Stimulated activated CD4-positive, alpha-beta T cell treated with anti-CD3 and anti-CD28 coated beads, TNF-alpha, amount 100 ng/mL, for 48 hours (primary cell): Measurements from ENCODE around the gene DTL.

ENCODE experiments used
- DNase-seq, 3 donors: peaks; one replicate each; pipeline ENCODE4 v3.0.0-alpha.2; 2020; ENCODE audit warnings: low read depth in 3 of 3

DTL gene

DNA sequence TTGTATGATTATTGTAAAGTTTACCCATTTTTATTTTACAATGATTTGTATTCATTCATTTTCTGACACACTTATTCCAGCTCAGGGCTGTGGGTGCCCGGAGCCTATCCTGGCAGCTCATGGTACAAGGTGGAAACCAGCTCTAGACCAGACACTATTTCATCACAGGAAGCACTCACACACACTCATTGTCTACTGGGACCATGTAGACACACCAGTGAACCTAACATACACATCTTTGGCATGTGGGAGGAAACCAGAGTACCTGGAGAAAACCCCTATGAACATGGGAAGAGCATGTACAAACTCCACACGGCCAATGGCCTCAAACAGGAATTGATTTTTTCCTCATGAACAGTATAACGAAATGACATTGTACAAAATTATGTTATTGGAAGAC is 2.4 kb downstream of the DTL start:
- no peak for DNase-seq

DNA sequence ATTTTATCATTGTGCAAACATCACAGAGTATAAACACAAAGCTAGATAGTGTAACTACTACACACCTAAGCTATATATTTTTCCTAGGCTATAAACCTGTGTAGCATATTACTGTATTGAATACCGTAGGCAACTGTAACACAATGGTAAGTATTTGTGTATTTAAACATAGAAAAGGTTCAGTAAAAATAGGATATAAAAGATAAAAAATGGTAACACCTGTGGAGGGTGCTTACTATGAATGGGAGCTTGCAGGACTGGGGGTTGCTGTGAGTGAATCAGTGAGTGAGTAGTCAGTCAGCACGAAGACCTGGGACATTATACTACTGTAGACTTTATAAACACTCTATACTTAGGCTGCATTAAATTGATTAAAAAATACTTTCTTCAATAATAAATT is 4.1 kb downstream of the DTL start:
- no peak for DNase-seq

DNA sequence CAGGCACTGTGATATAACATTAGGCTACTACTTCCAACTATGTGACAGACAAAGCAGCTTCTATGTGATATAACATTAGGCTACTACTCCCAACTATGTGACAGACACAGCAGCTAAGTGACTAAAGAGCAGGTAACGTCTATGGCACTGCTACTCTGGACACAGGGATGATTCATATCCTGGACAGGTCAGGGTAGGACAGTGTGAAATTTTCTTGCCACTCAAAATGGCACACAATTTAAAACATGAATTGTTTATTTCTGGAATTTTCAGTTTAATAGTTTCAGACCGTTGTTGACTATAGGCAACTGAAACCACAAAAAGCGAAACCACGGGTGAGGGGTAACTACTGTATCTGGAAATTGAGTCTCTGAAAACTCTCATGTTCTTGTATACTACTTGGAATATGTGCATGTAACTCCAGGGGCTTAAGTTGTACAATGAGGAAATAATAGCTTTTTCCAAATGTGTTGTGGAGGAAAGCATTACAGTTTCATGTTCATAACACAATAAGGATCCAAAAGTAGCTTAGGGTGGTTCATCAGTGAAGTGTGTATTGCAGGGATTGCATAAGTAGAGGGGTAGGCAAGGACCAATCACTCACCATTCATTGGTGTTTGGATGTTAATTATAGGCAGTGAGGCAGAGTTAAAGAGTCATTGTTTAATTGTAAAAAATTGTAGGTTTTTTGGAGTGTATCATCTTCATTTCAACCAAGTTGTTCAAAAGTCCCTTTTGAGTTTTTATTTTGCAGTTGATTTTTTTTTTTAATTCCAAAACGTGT is 5.3 kb downstream of the DTL start:
- DNase-seq, result no peak

- no peak for DNase-seq
Measured at GRCh38 chr1:212042436-212042835, 6.9 kb downstream of the DTL start.

GRCh38 chr1:212044851-212045250 is 9.3 kb downstream of the DTL start:
- DNase-seq, result no peak

DNA sequence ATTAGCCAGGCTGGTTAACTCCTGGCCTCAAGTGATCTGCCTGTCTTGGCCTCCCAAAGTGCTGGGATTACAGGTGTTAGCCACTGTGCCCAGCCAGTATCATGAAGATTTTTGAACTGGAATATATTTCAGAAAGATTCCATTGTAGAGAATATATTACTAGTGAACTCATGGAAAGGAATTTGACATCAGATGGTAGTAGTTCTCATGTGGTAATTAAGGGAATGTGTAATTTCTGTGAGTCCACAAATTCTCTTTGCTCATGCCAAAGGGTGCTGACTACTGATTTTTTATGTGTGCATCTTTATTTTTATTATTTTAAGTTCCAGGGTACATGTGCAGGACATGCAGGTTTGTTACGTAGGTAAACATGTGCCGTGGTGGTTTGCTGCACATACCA is 10.4 kb downstream of the DTL start:
- no peak for DNase-seq

- no peak for DNase-seq
Measured at GRCh38 chr1:212053993-212054392, 18.4 kb downstream of the DTL start.

- no peak for DNase-seq
Measured at GRCh38 chr1:212055333-212055732, 19.8 kb downstream of the DTL start.

GRCh38 chr1:212060632-212061472 is 25.3 kb downstream of the DTL start:
- no peak for DNase-seq

- DNase-seq, result no peak
Measured at GRCh38 chr1:212062832-212063438, 27.4 kb downstream of the DTL start.

DNA sequence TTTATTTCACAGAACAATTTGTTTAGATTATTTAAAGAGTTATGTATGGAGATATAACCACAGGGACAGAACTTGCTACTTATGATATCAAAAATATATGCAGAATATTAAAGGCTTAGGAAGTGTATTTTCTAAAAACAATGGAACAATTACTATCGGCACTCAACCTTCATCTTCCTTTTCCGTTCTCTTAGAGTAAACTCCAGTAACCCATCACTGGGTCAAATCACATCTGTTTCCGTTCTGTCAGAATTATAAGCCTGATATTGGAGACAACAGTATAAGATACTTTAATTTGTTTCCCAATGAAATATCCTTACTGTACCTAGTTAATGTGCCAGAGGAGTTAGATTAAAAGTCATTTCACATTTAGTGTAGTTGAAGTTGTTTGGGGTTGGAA is 32.2 kb downstream of the DTL start:
- no peak for DNase-seq

DNA sequence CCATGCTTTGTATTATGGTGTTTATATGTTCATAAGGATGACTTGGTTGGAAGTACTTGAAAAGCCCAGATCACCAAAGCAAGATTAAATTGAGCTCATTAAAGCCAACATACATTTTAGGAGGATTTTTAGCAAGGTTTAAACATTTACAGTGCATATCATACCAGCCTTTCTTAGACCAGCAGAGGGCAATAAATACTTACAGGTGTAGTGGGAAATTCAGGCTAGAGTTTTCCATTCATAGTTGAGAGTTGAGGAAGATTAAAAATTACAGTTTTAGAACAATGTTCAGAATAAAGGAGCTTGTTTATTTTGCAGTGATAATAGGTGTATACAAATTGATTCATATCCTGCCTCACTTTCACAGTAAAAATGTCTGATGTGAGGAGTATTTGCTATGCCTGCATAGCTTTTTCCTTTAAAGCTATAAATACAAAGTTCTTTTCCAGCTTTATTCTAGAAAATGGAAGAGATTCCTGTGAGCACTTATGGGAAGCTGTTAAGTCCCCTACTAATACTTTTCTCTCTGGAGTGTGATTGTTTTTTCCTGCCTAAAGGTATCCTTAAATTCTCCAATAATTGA is 35.3 kb downstream of the DTL start:
- no peak for DNase-seq

- no peak for DNase-seq
Measured at GRCh38 chr1:212072047-212072446, 36.5 kb downstream of the DTL start.

DNA sequence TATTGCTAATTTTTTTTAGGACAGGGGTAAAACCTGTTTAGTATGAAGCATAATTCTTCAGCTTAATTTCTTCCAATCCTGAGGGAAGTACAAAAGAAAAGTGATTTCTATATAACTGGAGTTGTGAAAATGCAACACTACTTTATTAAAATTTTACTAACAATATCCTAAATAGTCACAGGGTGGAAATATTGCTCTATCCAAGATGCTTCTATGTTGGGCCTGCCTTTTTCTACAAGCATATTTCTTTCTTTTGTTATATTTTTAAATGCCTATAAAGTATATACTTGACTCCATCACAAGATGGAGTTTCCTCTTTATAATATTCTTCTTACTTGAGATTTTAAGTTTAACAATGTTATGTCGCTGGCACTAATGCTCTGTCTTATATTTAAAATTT is 37.9 kb downstream of the DTL start:
- no peak for DNase-seq

GRCh38 chr1:212074313-212074712 is 38.8 kb downstream of the DTL start:
- no peak for DNase-seq

GRCh38 chr1:212074856-212075255 is 39.3 kb downstream of the DTL start:
- DNase-seq, result no peak

DNA sequence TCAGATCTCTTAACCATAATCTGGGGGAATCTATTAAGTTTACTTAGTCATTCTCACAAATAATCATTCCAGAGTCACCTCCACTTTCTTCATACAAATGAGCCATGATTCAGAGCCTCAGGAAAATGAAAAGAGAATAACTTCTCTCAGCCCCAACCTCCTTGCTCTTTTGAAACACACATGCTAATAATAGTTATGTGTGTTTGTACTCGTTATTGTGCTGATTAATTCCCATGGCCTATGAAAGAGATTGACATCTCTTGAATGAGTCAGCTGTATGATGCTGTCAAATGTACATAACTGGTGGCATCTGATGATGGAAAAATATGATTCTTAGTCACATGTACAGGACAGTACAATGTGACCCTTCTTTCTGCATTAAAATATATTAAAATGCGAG is 41.5 kb downstream of the DTL start:
- no peak for DNase-seq

DNA sequence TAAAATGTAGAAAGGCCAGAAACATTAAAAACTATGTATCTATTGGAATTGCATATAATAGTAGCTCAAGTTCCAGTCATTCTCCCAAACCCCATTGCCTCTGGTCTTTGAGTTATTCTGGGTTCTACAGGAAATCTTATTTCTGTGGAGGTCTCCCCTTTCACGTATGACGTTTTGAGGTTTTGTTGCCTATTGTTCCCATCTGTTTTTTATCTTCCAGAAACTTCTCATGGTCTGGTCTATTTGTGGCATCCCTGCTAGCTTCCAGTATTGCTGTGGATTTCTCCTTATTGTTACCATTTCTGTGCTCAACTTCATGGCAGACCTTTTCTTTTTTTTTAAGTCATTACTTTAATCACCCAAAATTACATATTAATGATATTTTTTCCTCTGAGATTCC is 43.3 kb downstream of the DTL start:
- DNase-seq, result no peak

- DNase-seq, result no peak
Measured at GRCh38 chr1:212082765-212083406, 47.3 kb downstream of the DTL start.

DNA sequence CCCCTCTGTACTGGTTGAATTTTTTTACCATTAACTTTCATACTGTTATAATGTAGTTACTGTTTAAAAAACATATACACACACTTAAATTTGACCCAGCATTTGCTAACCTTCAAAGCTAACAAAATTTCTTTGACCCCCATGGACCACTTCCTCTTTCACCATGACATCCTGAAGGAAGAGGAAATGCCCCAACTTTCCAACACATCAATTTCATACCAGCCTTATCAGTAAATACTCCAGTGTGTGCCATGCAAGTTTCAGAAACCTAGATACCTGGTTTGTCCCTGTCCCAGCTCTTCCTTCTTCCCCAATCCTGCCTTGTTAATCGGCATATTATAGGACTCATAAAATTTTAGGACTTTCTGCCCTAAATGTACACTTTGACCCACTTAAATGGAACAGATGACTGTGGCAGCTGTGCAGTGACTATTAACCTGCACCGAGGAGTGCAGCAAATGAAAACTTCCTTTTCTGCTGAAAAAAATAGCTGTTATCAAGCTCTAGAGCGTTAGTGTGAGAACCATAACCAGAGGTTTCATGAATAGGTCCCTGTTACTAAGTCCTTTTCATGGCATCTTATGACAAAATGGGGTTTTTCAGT is 54.1 kb downstream of the DTL start:
- no peak for DNase-seq

GRCh38 chr1:212091438-212092121 is 56.0 kb downstream of the DTL start:
- DNase-seq, result no peak
